NCI-H1930 (cell line): ENCODE results near the gene MYCBPAP.
A peak's percentile ranks its signal among the peaks of the same experiment; 100 is the strongest.

Experiments
- DNase-seq, 2 experiments: peaks; one replicate each; lab custom pipeline; 2025; lab: John Stamatoyannopoulos, UW

The MYCBPAP gene

DNA sequence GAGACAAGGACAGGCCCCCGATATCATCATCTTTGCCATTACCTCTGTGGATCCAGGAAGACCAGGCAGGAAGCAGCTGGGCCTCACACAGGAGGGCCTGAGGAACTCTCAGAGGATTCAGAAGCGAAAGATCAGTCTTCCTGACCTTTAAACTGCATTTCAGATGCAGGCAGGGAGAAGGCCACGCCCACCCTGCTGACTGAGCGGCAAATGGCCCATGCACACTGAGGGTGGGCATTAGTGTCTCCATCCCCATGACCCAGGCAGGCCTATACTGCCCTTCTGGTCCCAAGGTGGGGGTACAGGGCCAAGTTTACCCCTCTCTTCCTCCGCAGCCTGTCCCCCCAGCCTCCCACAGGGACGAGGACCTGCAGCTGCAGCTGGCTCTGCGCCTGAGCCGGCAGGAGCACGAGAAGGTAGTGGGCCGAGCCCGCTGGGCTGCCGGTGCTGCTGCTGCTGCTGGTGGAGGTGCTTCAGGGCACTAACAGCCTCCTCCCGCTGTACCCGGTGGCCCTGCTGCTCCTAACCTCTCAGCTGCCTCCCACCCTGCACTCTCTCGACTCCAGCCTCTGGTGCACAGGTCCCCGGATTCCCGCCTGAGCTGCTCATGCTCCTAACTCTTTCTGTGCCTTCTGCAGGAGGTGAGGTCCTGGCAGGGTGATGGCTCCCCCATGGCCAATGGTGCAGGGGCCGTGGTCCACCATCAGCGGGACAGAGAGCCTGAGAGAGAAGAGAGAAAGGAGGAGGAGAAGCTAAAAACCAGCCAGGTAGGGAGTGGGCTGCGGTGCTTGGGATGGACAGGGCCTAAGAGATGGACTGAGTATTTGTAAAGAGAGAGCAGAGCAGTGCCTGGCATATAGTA is 30.5 kb downstream of the MYCBPAP start:
- DNase-seq: no peak

DNA sequence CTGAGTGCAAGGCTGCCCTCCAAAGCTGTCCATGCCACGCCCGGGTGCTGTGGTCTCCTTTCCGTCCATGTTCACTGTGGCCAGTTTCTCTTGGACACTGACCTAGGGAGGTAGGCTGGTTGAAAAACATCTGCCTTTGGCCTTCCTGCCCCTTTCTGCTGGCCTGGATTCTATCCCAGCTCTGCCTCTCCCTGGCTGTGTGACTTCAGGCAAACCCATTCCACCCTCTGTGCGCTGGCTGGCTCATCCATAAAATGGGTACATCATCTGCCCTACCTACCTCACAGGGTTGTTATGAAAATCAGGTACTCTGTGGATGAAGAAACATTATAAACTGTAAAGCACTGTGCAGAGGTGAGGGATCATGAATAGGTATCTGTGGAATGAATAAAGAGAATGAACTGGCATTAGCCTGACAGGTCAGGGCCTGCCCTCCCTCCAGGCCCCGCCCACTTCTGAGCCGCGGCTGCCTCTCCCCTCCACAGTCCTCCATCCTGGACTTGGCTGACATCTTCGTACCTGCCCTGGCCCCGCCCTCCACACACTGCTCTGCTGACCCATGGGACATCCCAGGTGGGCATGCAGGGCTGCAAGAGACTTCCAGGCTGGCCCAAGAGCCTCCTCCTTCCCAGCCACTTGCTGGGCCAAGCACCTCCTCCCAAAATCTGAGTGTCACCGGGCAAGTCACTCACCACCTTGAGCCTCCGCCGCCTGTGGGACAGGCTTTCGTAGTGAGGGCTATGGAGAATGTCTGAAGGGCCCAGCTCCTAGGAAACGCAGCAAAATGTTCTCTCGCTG is 31.7 kb downstream of the MYCBPAP start:
- DNase-seq: no peak

DNA sequence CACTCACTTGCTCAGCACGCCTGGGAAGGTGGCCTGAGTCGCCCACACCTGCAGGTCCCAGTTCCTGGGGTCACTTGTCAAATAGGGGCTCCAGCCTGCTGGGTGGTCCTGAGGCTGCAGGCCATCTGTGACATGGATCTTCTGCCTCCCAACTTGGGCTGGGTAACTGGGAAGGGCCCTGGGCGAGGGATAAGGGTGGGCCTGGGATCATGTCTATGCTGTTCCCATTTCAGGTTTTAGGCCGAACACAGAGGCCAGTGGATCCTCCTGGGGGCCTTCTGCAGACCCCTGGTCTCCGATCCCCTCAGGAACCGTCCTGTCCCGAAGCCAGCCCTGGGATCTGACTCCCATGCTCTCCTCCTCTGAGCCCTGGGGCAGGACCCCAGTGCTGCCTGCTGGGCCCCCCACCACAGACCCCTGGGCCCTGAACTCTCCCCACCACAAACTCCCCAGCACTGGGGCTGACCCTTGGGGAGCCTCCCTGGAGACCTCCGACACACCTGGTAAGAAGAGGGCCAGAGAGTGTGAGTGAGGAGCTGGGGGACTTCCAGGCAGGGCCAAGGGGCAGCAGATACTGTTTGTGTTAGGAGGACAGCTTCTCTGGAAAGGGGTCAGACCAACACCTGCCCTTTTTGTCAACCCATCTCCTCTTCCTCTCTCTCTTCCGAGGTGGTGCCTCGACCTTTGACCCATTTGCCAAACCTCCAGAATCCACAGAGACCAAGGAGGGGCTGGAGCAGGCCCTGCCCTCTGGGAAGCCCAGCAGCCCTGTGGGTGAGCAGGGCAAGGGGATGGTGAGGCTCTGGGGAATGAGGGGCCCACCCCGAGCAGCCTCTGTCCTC is 32.5 kb downstream of the MYCBPAP start:
- no peak for DNase-seq

DNA sequence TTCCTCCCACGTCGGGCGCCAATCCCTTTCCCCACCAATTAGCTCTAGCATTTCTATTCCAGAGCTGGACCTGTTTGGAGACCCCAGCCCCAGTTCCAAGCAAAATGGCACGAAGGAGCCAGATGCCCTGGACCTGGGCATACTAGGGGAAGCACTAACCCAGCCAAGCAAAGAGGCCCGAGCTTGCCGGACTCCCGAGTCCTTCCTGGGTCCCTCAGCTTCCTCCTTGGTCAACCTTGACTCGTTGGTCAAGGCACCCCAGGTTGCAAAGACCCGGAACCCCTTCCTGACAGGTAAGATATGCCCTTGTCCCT is 33.1 kb downstream of the MYCBPAP start:
- no peak for DNase-seq

DNA sequence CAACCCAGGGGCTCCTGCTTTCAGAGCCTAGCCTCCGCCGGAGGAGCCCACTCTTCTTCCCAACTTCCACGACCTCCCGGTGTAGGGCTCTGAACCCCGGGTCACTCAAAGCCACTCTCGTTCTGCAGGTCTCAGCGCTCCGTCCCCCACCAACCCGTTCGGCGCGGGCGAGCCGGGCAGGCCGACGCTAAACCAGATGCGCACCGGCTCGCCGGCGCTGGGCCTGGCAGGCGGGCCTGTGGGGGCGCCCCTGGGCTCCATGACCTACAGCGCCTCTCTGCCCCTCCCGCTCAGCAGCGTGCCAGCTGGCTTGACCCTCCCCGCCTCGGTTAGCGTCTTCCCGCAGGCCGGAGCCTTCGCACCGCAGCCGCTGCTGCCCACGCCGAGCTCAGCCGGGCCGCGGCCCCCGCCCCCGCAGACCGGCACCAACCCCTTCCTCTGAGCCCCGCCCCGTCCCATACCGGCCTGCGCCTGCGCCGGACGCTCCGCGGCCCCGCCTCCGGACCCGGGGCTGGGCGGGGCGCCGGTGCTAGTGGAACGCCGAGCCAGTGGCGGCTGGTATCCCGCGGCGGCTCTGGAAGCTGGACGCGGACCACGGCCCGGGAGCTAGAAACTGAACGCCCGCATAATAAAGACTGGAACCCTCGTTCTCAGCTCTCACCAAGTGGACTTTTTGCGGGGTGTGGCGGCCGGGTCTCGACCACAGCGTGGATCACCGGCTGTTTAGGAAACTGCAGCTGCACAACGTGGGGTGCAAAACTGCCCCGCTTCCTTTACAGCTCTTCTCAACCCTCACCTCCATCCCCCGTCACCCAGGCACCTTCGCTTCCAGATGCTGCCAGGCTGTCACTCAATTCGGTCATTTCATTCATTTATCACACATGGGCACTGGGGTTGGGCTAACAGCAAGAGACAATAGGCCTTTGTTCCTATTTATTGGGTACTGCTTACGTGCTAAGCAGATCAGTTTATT is 33.8 kb downstream of the MYCBPAP start:
- peak; percentile 58 to 83 for DNase-seq

DNA sequence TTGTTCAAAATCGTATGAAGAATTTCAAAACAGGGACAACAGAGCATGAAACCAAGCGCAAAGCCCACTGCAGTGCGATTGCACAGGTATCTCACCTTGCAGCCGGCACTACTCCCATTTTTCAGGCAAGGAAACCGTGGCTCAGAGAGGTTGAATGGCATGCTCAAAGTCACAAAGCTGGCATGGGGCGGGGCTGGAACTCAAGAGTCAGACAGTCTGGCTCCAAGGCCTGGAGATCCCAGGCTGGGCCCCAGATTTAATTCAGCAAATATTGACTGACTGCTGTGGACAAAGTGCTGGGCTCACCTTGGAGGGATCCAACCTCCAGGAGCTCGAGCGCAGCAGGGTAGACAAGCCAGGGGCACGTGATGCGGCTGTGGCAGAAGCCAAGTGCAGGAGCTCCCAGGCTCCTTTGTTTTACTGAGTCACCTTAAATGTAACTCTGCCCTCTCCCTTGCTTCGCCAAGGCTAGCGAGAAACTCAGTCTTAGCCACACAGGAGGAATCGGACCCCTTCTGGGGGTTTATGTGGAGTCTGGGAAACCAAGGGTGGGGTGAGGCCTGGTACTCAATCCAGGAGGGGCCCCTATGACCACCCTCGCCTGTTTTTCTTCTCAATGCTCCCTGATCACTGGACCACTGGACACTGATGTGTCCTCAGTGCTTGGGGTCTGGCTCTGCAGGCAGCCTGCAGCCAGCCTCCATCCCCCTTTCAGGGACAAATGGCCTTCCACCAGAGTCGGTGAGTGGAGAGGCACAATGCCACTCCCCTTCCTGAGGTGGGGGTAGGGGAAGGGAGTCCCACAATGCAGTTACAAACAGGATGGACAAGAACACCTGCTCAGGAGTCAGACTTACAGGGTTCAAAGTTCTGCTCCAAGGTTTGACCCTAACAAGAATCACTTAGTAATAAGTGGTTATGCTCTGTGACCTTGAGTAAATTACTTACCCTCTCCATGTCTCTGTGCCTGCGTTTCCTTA is 34.8 kb downstream of the MYCBPAP start:
- DNase-seq: no peak

DNA sequence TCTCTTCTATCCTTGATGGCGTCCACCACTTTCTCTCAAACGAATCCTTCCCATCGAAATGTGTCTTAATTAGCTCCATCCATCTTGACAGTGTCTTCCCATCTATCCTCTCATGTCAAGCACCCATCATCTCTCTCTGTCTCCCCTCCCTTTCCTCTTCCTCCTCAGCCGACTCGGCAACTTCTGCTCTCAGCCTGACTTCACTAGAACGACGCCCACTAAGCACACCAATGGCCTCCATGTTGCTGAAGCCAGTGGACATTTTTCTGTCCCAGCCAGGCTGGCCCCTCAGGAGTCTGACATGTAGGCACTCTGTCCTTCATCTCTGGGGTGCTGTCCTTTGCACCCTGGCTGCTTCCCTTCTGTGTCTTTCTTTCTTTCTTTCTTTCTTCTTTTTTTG is 36.3 kb downstream of the MYCBPAP start:
- no peak for DNase-seq

DNA sequence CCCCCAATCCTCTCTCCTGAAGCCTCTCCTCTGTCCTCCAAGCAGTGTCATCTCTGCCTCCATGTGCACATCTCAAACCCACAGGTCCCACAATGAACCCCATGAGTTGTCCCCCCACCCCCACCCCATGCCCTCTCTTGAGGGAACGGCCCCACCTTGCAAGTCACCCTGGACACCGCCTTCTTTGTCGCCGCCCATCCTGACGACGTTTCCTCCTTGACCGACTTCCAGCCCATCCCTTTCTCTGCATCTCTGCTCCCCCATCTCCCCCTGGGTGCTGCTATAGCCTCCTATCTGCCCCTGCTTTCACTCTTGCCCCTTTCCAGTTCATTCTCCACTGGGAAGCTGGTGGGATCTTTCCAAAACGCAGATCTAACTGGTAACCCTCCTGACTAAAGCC is 37.1 kb downstream of the MYCBPAP start:
- DNase-seq: no peak

DNA sequence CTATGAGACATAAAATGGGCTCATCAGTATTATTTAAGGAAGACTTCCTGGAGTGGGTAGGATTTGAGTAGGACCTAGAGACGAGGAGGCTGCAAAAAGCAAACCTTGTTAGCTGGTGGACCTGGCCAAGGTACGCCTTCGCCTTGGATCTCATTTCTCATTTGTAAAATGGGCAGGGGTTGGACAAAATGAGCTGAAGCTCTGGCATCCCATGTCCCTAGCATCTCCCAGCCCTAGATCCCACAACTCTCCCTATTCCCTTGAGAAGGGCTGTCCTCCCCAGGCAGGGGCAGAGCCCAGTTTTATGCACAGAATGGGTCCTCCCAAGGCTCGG is 38.4 kb downstream of the MYCBPAP start:
- DNase-seq: no peak

DNA sequence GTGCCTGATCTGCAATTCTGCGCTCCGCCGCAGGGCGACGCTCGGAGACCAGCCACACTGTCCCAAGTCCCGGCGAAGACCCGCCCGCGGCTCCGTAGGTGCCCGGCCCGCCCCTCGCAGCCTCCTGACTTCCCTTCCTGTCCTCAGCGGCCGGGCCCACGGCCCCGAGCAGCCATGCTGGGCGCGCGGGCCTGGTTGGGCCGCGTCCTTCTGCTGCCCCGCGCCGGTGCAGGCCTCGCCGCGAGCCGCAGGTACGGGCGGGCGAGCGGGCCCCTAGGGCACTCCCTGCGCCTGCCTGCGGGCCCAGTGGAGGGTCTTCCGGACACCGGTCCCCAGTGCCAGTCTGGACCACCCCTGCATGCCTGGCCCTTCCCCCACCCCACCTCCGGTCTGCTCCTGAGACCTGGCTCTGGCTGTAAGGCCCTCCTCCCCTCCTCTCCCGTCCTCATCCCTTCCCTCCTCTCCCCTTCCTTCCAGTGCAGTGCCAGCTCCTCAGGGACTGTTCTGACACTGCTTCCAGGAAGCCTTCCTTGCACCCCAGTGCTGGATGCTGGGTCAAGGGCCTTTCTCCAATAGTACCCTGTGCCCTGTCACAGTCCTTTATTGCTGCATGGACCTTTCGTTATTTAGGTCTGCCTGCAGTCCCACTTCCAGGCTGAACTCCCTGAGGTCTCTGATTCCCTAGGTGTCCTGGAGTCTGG is 38.9 kb downstream of the MYCBPAP start, which contains the start of gene SPATA20:
TSS of gene SPATA20 (plus strand) at position 140 of the 701 bp plus-strand sequence. CDS start at position 175, 35 bp downstream.
- peak; percentile 59 to 82 for DNase-seq

DNA sequence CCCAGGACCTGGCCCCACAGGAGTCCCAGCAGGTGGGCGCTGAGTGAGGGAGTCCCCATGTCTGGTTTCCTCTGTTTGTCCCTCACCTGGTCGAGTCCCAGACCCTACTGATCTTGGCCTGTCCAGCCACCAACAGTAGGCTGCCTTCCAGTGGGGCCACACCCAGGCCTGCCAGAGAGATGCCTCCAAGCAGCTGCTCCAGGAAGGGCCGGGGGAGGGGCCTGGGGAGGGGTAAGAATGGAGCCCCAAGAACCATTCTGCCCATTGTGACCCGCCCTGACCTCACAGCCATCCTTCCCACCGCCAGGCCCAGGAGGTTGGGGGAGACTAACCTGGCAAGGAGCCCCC is 39.5 kb downstream of the MYCBPAP start:
- no peak for DNase-seq

DNA sequence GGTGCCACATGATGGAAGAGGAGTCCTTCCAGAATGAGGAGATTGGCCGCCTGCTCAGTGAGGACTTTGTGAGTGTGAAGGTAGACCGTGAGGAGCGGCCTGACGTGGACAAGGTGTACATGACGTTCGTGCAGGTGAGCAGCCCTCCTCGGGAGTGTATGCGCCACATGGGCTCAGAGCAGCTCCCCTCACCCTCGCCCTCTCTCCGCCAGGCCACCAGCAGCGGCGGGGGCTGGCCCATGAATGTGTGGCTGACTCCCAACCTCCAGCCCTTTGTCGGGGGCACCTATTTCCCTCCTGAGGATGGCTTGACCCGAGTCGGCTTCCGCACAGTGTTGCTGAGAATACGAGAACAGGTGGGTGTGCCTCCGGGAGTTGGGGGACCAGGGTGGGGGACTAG is 40.6 kb downstream of the MYCBPAP start:
- DNase-seq: no peak

DNA sequence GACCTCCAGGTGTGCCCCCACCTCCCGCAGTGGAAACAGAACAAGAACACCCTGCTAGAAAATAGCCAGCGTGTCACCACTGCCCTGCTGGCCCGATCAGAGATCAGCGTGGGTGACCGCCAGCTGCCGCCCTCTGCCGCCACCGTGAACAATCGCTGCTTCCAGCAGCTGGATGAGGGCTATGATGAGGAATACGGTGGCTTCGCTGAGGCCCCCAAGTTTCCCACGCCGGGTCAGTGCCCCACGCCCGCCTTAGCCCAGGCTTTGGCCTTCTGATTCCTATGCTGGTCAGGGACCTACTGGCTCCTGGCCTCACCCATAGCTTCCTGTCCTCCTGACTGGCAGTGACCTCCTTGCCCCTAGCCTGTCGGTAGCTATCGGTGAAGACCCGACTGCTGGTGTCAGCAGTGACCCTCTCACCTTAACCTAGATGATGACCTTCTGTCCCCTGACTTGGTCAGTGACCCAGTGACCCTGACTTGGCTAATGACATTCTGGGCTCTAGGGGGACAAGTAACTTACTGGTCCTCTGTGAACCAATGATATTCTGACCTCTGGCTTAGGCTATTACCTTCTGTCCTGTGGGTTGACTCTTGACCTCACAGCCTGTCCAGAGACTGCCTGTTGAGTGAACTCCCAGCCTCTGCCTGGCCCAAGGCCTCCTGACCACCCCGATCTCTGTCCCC is 41.2 kb downstream of the MYCBPAP start:
- DNase-seq: no peak

DNA sequence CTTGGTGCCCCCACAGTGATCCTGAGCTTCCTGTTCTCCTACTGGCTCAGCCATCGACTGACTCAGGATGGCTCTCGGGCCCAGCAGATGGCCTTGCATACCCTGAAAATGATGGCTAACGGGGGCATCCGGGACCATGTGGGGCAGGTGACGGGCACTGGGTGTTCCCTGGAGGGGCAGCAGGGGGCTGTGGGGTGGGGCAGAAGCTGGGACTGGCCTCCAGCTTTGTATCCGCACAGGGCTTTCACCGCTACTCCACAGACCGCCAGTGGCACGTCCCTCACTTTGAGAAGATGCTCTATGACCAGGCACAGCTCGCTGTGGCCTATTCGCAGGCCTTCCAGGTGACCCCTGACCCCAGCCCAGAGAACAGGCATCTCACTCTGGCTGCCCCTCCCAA is 41.7 kb downstream of the MYCBPAP start:
- no peak for DNase-seq

DNA sequence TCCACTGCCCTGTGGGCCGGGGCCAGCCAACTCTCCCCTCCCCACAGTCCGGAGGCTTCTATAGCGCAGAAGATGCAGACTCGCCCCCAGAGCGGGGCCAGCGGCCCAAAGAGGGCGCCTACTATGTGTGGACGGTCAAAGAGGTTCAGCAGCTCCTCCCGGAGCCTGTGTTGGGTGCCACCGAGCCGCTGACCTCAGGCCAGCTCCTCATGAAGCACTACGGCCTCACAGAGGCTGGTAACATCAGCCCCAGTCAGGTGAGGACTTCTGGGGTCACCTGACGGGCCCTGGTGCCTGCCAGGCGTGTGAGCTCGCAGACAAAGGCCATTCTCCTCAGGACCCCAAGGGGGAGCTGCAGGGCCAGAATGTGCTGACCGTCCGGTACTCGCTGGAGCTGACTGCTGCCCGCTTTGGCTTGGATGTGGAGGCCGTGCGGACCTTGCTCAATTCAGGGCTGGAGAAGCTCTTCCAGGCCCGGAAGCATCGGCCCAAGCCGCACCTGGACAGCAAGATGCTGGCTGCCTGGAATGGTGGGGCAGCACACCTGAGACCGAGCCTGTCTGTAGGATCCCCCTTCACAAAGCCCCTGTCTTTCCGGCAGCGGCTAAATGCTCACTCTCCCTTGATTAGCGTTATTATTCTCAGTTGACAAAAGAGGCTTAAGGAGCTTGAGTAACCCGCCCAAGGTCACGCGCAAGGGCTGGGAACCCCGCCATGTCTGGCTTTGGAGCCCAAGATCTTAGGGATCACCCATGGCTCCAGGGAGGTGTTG is 42.6 kb downstream of the MYCBPAP start:
- DNase-seq: peak; percentile 44 to 48

DNA sequence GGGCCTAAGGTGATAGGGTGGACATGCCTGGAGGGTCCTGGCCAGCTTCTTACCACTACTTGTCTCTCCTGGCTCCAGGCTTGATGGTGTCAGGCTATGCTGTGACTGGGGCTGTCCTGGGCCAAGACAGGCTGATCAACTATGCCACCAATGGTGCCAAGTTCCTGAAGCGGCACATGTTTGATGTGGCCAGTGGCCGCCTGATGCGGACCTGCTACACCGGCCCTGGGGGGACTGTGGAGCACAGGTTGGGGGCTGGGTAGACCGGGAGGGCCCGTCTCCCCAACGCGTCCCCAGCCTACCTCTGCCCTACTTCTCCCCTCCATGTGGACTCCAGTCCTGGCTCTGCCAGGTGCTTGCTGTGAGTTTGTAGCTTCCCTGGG is 43.2 kb downstream of the MYCBPAP start:
- DNase-seq: no peak

DNA sequence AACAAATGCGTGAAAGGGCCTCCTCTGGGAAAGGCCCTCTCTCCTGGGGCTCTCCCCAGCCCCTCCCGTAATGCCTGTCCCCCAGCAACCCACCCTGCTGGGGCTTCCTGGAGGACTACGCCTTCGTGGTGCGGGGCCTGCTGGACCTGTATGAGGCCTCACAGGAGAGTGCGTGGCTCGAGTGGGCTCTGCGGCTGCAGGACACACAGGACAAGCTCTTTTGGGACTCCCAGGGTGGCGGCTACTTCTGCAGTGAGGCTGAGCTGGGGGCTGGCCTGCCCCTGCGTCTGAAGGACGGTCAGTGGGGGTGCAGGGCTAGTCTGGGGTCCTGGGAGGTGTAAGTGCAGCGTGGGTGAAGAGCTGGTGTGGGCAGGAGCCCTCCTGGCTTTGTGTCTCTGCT is 43.6 kb downstream of the MYCBPAP start:
- DNase-seq: no peak

DNA sequence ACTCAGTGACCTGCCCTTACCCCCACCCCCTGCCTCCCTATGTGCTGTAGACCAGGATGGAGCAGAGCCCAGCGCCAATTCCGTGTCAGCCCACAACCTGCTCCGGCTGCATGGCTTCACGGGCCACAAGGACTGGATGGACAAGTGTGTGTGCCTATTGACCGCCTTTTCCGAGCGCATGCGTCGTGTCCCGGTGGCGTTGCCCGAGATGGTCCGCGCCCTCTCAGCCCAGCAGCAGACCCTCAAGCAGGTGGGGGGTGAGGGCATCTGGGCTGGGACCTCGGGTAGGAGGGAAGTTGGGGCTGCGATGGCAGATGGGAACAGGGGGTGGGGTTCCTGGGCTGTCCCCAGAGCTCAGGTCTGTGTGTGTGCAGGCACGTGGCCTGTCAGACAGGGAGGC is 46.0 kb downstream of the MYCBPAP start:
- DNase-seq: no peak
